Pancreas (tissue), 10 donors: Measurements from ENCODE around the gene COL25A1. TPM values are rescaled to one million over a fixed set of nuclear protein-coding genes. Genes with fewer than 3 reads are reported as not detected.

ENCODE experiments used
- ATAC-seq, 4 donors: fragments of 200-7000 bp; cut with Tn5 transposase; one replicate each; pipeline versions ENCODE4 v1.8.0 to v1.9.1; 2020; ENCODE audit warnings: mild to moderate bottlenecking in 4 of 4, moderate library complexity in 4 of 4
- DNase-seq, 6 donors: peaks; one replicate each; pipeline ENCODE4 v3.0.0-alpha.2; 2020
- FAIRE-seq: peaks from 2 replicates; lab custom pipeline; 2012; peaks lifted over from hg19 to GRCh38; lab: Jason Lieb, UNC
- H3K27ac ChIP-seq, 4 donors: fragments of 200-600 bp; sonication (generic); 1 replicate in 3 of 4; 2 replicates in 1 of 4; pipeline versions ENCODE4 v1.5.0 to v1.8.0; 2020
- H3K27me3 ChIP-seq, 4 donors: fragments of 200-600 bp; one replicate each; pipeline ENCODE4 v1.8.0; 2021
- H3K36me3 ChIP-seq, 3 donors: fragments of 200-600 bp; sonication (generic) in 1 of 3; one replicate each; pipeline versions ENCODE4 v1.5.0 to v1.8.0; 2020 to 2021
- H3K4me1 ChIP-seq, 3 donors: fragments of 200-600 bp; one replicate each; pipeline ENCODE4 v1.8.0; 2021
- H3K4me3 ChIP-seq, 4 donors: fragments of 200-600 bp; sonication (generic) in 2 of 4; one replicate each; pipeline versions ENCODE4 v1.5.0 to v1.8.0; 2020 to 2021
- H3K9me3 ChIP-seq, 4 donors: fragments of 200-600 bp; one replicate each; pipeline ENCODE4 v1.8.0; 2021
- WGBS, 2 donors: extraction: QIAGEN DNeasy Blood & Tissue Kit; methylation state at CpG; one replicate each; pipeline ENCODE4 v1.1.7; 2013; 5-methylcytosine and 5-hydroxymethylcytosine counted together
- intact Hi-C, 3 donors: fragments of 100-400 bp; cut with DNase I; formaldehyde crosslinking; loops; one replicate each; pipeline versions ENCODE4 v1.11.1 to v1.14.2; 2022
- polyA plus RNA-seq, 2 donors: library from polyadenylated mRNA; stranded (reverse); fragments of 200-250 nt; gene quantifications; one replicate each; pipeline ENCODE4 v1.2.3, GENCODE V29; 2013
- total RNA-seq, 6 donors: library from RNA; stranded (reverse); fragmentation: NEBNext Ultra II Directional in 4 of 6; extraction: Animal tissue kit (Norgen Biotek cat#: 25700) in 4 of 6; gene quantifications; one replicate each; pipeline versions ENCODE4 v1.2.1 to v1.2.4, GENCODE V29; 2021 to 2023
- TF ChIP-seq, protein P1 (sequence below), 4 donors: fragments of 200-600 bp; sonication (generic) in 3 of 4; IDR thresholded peaks; one replicate each; pipeline versions ENCODE4 v1.5.0 to v1.8.0; 2021; ENCODE audit warnings: antibody characterized with exemption in 4 of 4
- donor health status: healthy with polysubstance abuse.
- donor health status: DM: no; HTN: no; CAD: no; lungs with moderate emphysema.
- donor health status: DM: no; HTN: no; CAD: no.
- donor health status: control.
- donor health status: control.
- donor health status: Bipolar disorder and iron deficiency.
- donor health status: DM: yes; HTN: yes; CAD: no.
- donor health status: DM: no; HTN: no; CAD: no.
- donor health status: DM: no; HTN: no; CAD: no.
- donor health status: DM: yes; HTN: yes; CAD: no.

COL25A1 gene
- total and polyA plus RNA-seq, 8 donors = 0.08 to 0.46 (median 0.22) TPM

DNA sequence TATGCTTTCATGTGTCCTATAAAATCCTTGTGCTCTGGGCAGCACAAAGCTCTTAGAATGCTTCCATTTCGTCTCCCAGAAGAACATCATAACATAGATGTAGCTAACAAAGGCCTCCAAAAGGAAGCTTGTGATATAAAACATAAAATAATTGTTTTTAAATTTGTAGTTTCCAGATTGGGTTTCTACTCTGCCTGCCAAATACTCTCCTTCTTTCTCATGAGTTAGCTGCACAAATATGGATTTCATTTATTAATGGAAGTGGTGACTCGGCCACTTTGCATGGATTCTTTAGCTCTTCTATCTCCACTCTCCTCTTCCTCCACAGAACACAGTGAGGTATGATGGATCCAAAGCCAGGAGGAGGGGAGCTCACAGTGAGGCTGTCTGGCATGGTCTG is 265.4 kb downstream of the COL25A1 start:
- TF ChIP-seq, protein P1, sequence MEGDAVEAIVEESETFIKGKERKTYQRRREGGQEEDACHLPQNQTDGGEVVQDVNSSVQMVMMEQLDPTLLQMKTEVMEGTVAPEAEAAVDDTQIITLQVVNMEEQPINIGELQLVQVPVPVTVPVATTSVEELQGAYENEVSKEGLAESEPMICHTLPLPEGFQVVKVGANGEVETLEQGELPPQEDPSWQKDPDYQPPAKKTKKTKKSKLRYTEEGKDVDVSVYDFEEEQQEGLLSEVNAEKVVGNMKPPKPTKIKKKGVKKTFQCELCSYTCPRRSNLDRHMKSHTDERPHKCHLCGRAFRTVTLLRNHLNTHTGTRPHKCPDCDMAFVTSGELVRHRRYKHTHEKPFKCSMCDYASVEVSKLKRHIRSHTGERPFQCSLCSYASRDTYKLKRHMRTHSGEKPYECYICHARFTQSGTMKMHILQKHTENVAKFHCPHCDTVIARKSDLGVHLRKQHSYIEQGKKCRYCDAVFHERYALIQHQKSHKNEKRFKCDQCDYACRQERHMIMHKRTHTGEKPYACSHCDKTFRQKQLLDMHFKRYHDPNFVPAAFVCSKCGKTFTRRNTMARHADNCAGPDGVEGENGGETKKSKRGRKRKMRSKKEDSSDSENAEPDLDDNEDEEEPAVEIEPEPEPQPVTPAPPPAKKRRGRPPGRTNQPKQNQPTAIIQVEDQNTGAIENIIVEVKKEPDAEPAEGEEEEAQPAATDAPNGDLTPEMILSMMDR (IDR thresholded peaks at IDR 0.05) = no peak
- Histone ChIP-seq H3K36me3 (no peaks in the 10 kb centered on the region), H3K9me3 (no peaks in the 10 kb centered on the region), H3K4me3 (no peak overlapping the region), H3K27ac (no peak overlapping the region), H3K27me3 (no peaks in the 10 kb centered on the region), H3K4me1 (no peaks in the 10 kb centered on the region)
- WGBS, 2 donors = 44 to 48% methylated on average over 2 of the region's 2 CpGs
- intact Hi-C loops = no loop called here
- FAIRE-seq (no peak), ATAC-seq (no peak), DNase-seq (no peak)

- intact Hi-C loops = no loop called here
- Histone ChIP-seq H3K36me3 (no peaks in the 10 kb centered on the region), H3K27ac (no peak overlapping the region), H3K27me3 (no peaks in the 10 kb centered on the region), H3K9me3 (no peaks in the 10 kb centered on the region), H3K4me3 (no peak overlapping the region), H3K4me1 (no peaks in the 10 kb centered on the region)
- ATAC-seq (no peak), FAIRE-seq (no peak), DNase-seq (no peak)
- TF ChIP-seq, protein P1 (IDR thresholded peaks at IDR 0.05) = no peak
- 70 to 72% methylated on average over 1 of the region's 1 CpG for whole genome bisulfite sequencing, 2 donors
Measured at GRCh38 chr4:109033993-109034392, 268.5 kb downstream of the COL25A1 start.

GRCh38 chr4:109032671-109033070 is 269.8 kb downstream of the COL25A1 start:
- no peak for FAIRE-seq
- 81 to 90% methylated on average over 5 of the region's 5 CpGs for WGBS, 2 donors

GRCh38 chr4:109029987-109030386 is 272.5 kb downstream of the COL25A1 start:
- intact Hi-C loops = no loop called here
- H3K9me3 ChIP-seq = no peaks in the 10 kb centered on the region
- no peaks in the 10 kb centered on the region for H3K36me3 ChIP-seq
- 56 to 74% methylated on average over 4 of the region's 4 CpGs for WGBS, 2 donors
- no peak overlapping the region for H3K27ac ChIP-seq
- DNase-seq (no peak), ATAC-seq (no peak), FAIRE-seq (no peak)
- H3K4me1 ChIP-seq = no peaks in the 10 kb centered on the region
- H3K4me3 ChIP-seq = no peak overlapping the region
- H3K27me3 ChIP-seq = no peaks in the 10 kb centered on the region
- TF ChIP-seq, protein P1 (IDR thresholded peaks at IDR 0.05) = no peak

More at GRCh38 chr4:109032671-109033070, 269.8 kb downstream of the COL25A1 start:
- no peaks in the 10 kb centered on the region for H3K27me3 ChIP-seq
- H3K9me3 ChIP-seq = no peaks in the 10 kb centered on the region
- TF ChIP-seq, protein P1 (IDR thresholded peaks at IDR 0.05) = no peak
- no peaks in the 10 kb centered on the region for H3K4me1 ChIP-seq
- H3K27ac ChIP-seq = no peak overlapping the region
- H3K36me3 ChIP-seq = no peaks in the 10 kb centered on the region
- no peak overlapping the region for H3K4me3 ChIP-seq
- DNase-seq = no peak
- ATAC-seq = no peak
- intact Hi-C loops = no loop called here

DNA sequence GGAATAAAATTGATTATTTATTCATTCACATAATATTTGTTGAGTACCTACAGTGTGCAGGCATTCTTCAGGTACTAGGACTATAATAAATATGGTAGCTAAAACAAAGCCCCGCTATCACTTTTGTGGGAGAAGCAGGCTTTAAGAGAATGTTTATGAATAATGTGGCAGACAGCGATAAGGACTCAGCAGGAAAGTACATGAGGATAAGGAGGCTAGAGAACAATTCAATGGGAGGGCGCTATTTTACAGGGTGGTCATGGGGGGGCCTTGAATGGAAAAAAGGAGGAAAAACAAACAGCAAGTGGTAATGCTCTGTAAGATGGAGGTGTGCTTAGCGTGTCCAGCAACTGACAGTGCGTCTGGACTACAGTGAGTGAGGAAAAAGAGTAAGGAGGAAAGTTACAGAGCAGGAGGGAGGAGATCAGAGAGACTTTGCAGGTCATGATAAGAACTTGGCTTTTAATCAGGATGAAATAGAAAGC is 275.4 kb downstream of the COL25A1 start:
- no peaks in the 10 kb centered on the region for H3K36me3 ChIP-seq
- no peak overlapping the region for H3K27ac ChIP-seq
- H3K4me3 ChIP-seq = no peak overlapping the region
- H3K4me1 ChIP-seq = no peaks in the 10 kb centered on the region
- TF ChIP-seq, protein P1 (IDR thresholded peaks at IDR 0.05) = no peak
- no peak for DNase-seq
- ATAC-seq = no peak
- intact Hi-C loops = no loop called here
- H3K9me3 ChIP-seq = no peaks in the 10 kb centered on the region
- 76 to 85% methylated on average over 5 of the region's 5 CpGs for WGBS, 2 donors
- peaks cover 0 to 4% (median 0%) of the 10 kb centered on the region in 4 donors for H3K27me3 ChIP-seq
- no peak for FAIRE-seq
